Lower lobe of right lung (tissue), 2 donors: Measurements from ENCODE around the gene POLD4. TPM values are rescaled to one million over a fixed set of nuclear protein-coding genes. Genes with fewer than 3 reads are reported as not detected.

ENCODE experiments used
- ATAC-seq, 2 donors: fragments of 200-7000 bp; cut with Tn5 transposase; one replicate each; pipeline ENCODE4 v1.9.1; 2020 to 2022; ENCODE audit warnings: mild to moderate bottlenecking in 2 of 2, moderate library complexity in 2 of 2
- DNase-seq: peaks from one replicate; pipeline ENCODE4 v3.0.0-alpha.2; 2020
- H3K27ac ChIP-seq: fragments of 200-600 bp; one replicate; pipeline ENCODE4 v1.8.0; 2022
- H3K27me3 ChIP-seq: fragments of 200-600 bp; one replicate; pipeline ENCODE4 v1.8.0; 2022; ENCODE audit warnings: low read depth
- H3K36me3 ChIP-seq: fragments of 200-600 bp; one replicate; pipeline ENCODE4 v1.8.0; 2022; ENCODE audit warnings: mild to moderate bottlenecking
- H3K4me1 ChIP-seq: fragments of 200-600 bp; one replicate; pipeline ENCODE4 v1.8.0; 2022
- H3K4me3 ChIP-seq: fragments of 200-600 bp; one replicate; pipeline ENCODE4 v1.8.0; 2022; ENCODE audit warnings: mild to moderate bottlenecking
- H3K9me3 ChIP-seq: fragments of 200-600 bp; one replicate; pipeline ENCODE4 v1.8.0; 2022
- CTCF ChIP-seq: fragments of 200-600 bp; IDR thresholded peaks from one replicate; pipeline ENCODE4 v1.8.0; 2022; ENCODE audit warnings: antibody characterized with exemption, mild to moderate bottlenecking
- intact Hi-C: fragments of 100-400 bp; cut with DNase I; formaldehyde crosslinking; loops from one replicate; pipeline ENCODE4 v1.11.0; 2022
- total RNA-seq: library from RNA; stranded (reverse); fragmentation: NEBNext Ultra II Directional; extraction: Animal tissue kit (Norgen Biotek cat#: 25700); gene quantifications from one replicate; pipeline ENCODE4 v1.2.1, GENCODE V29; 2021
- donor health status: DM: no; HTN: yes; CAD: no; lungs with severe emphysema.

POLD4 gene
- total RNA-seq, 1 donor from 2014 or later = 86.6 TPM

- intact Hi-C loops = no loop called here
Measured at GRCh38 chr11:67396259-67396581, 42.9 kb upstream of the POLD4 start.

GRCh38 chr11:67395555-67396258 lies 42.4 kb upstream of the POLD4 start:
- ATAC-seq (no peak), DNase-seq (no peak)
- intact Hi-C loops = no loop called here
- Histone ChIP-seq H3K4me3 (no peak overlapping the region), H3K9me3 (no peaks in the 10 kb centered on the region), H3K27me3 (no peaks in the 10 kb centered on the region), H3K36me3 (peaks cover 55% of the 10 kb centered on the region), H3K27ac (no peak overlapping the region), H3K4me1 (peaks cover 40% of the 10 kb centered on the region)
- no peak for TF ChIP-seq CTCF

More at GRCh38 chr11:67396259-67396581, 42.9 kb upstream of the POLD4 start:
- peaks cover 55% of the 10 kb centered on the region for H3K36me3 ChIP-seq
- ATAC-seq (no peak), DNase-seq (no peak)
- no peak for TF ChIP-seq CTCF
- H3K9me3 ChIP-seq = no peaks in the 10 kb centered on the region
- H3K27me3 ChIP-seq = no peaks in the 10 kb centered on the region
- peaks cover 39% of the 10 kb centered on the region for H3K4me1 ChIP-seq
- H3K27ac ChIP-seq = no peak overlapping the region
- no peak overlapping the region for H3K4me3 ChIP-seq

- intact Hi-C loops = no loop called here
- Histone ChIP-seq H3K27me3 (no peaks in the 10 kb centered on the region), H3K36me3 (peaks cover 38% of the 10 kb centered on the region), H3K27ac (no peak overlapping the region), H3K4me1 (peaks cover 26% of the 10 kb centered on the region), H3K4me3 (no peak overlapping the region), H3K9me3 (no peaks in the 10 kb centered on the region)
- no peak for ATAC-seq
- no peak for TF ChIP-seq CTCF
- DNase-seq = no peak
Measured at GRCh38 chr11:67393990-67394389, 40.6 kb upstream of the POLD4 start.

- no peak for TF ChIP-seq CTCF
- Histone ChIP-seq H3K27me3 (no peaks in the 10 kb centered on the region), H3K4me1 (peaks cover 25% of the 10 kb centered on the region), H3K27ac (no peak overlapping the region), H3K9me3 (no peaks in the 10 kb centered on the region), H3K36me3 (peaks cover 33% of the 10 kb centered on the region), H3K4me3 (no peak overlapping the region)
- DNase-seq = peak; percentile 54
- intact Hi-C loops = no loop called here
- no peak for ATAC-seq
Measured at GRCh38 chr11:67393437-67393836, 40.1 kb upstream of the POLD4 start.

GRCh38 chr11:67392183-67392715 lies 38.9 kb upstream of the POLD4 start:
- intact Hi-C loops = no loop called here
- H3K9me3 ChIP-seq = no peaks in the 10 kb centered on the region
- DNase-seq (peak; percentile 51), ATAC-seq (peak; percentile 1 to 2)
- H3K27me3 ChIP-seq = no peaks in the 10 kb centered on the region
- H3K36me3 ChIP-seq = peaks cover 21% of the 10 kb centered on the region
- peak overlapping the region; percentile 91 for H3K27ac ChIP-seq
- H3K4me3 ChIP-seq = peak overlapping the region; percentile 96
- peaks cover 21% of the 10 kb centered on the region for H3K4me1 ChIP-seq
- no peak for TF ChIP-seq CTCF
